Activated T-helper 2 cell treated with anti-CD3 and anti-CD28 coated beads, Interferon-gamma antibody, Interleukin-2, Interleukin-4, amounts not matched to agents 10 μg/mL and 5 μg/mL and 100 μg/mL, durations not matched to agents 14 hours and 24 hours and 36 hours (primary cell): ENCODE results near the gene UGT2A3. TPM values are rescaled to one million over a fixed set of nuclear protein-coding genes. Genes with fewer than 3 reads are reported as not detected.

Experiments used
- total RNA-seq: library from RNA; stranded (reverse); gene quantifications from 2 replicates; pipeline ENCODE4 v1.2.3, GENCODE V29; 2022

The UGT2A3 gene
- total RNA-seq, 1 donor from 2014 or later = not detected

Other genes with a start within 250 kb of the UGT2A3 start
- not detected in 2 replicates for gene UGT2B10, start 135.8 kb downstream of the UGT2A3 start, total RNA-seq
- not detected in 2 replicates for gene UGT2B7, start 144.7 kb upstream of the UGT2A3 start, total RNA-seq